H9 (cell line): ENCODE data around the gene EEF1G. TPM values are rescaled to one million over a fixed set of nuclear protein-coding genes. Genes with fewer than 3 reads are reported as not detected.
A peak's percentile ranks its signal among the peaks of the same experiment; 100 is the strongest.

ENCODE experiments used
- DNase-seq: peaks from one replicate; pipeline ENCODE4 v3.0.0-alpha.2; 2017
- H2AFZ ChIP-seq: one replicate; pipeline ENCODE4 v1.6.1; 2013; ENCODE audit warnings: mild to moderate bottlenecking, low read length, control low read depth, moderate library complexity
- H2AK5ac ChIP-seq: 2 replicates; pipeline ENCODE4 v1.6.1; 2013; ENCODE audit warnings: low read length, control low read depth, mixed read lengths; ENCODE audit not compliant: insufficient read length
- H2BK120ac ChIP-seq: one replicate; pipeline ENCODE4 v1.6.1; 2013; ENCODE audit warnings: low read depth, mild to moderate bottlenecking, low read length, control low read depth, inconsistent platforms; ENCODE audit not compliant: poor library complexity, severe bottlenecking
- H2BK12ac ChIP-seq: 2 replicates; pipeline ENCODE4 v1.6.1; 2013; ENCODE audit warnings: low read length, control low read depth, mixed read lengths, low read depth; ENCODE audit not compliant: insufficient read length
- H2BK15ac ChIP-seq: 2 replicates; pipeline ENCODE4 v1.6.1; 2013; ENCODE audit warnings: low read depth, low read length, control low read depth
- H2BK20ac ChIP-seq: one replicate; pipeline ENCODE4 v1.6.1; 2013; ENCODE audit warnings: low read depth, mild to moderate bottlenecking, low read length, control low read depth, inconsistent platforms; ENCODE audit not compliant: poor library complexity, severe bottlenecking
- H2BK5ac ChIP-seq: 2 replicates; pipeline ENCODE4 v1.6.1; 2013; ENCODE audit warnings: low read length, control low read depth, mixed read lengths; ENCODE audit not compliant: insufficient read length
- H3K14ac ChIP-seq: 2 replicates; pipeline ENCODE4 v1.6.1; 2013; ENCODE audit warnings: low read length, control low read depth; ENCODE audit not compliant: insufficient read depth
- H3K18ac ChIP-seq: 2 replicates; pipeline ENCODE4 v1.6.1; 2013; ENCODE audit warnings: low read depth, mild to moderate bottlenecking, mixed read lengths, low read length, control low read depth; ENCODE audit not compliant: insufficient read length
- H3K23ac ChIP-seq: 2 replicates; pipeline ENCODE4 v1.6.1; 2013; ENCODE audit warnings: low read length, control low read depth, mixed read lengths, low read depth; ENCODE audit not compliant: insufficient read length
- H3K23me2 ChIP-seq: 2 replicates; pipeline ENCODE4 v1.6.1; 2013; ENCODE audit warnings: low read depth, mild to moderate bottlenecking, mixed read lengths, low read length, control low read depth; ENCODE audit not compliant: insufficient read length, poor library complexity, severe bottlenecking
- H3K27ac ChIP-seq: 2 replicates; pipeline ENCODE4 v1.5.1; 2013; ENCODE audit warnings: low read length, control low read depth, mixed read lengths, low read depth; ENCODE audit not compliant: insufficient read length
- H3K27me3 ChIP-seq: 2 replicates; pipeline ENCODE4 v1.6.1; 2013; ENCODE audit warnings: low read length, control low read depth, inconsistent platforms; ENCODE audit not compliant: insufficient read depth
- H3K4ac ChIP-seq: 2 replicates; pipeline ENCODE4 v1.6.1; 2013; ENCODE audit warnings: low read depth, mild to moderate bottlenecking, control low read depth, inconsistent platforms, low read length, moderate library complexity
- H3K4me1 ChIP-seq: 2 replicates; pipeline ENCODE4 v1.6.1; 2013; ENCODE audit warnings: low read length, control low read depth, inconsistent platforms; ENCODE audit not compliant: insufficient read depth
- H3K4me2 ChIP-seq: 2 replicates; pipeline ENCODE4 v1.6.1; 2013; ENCODE audit warnings: low read length, control low read depth, mixed read lengths; ENCODE audit not compliant: insufficient read length, insufficient read depth
- H3K56ac ChIP-seq: 2 replicates; pipeline ENCODE4 v1.6.1; 2013; ENCODE audit warnings: low read depth, mild to moderate bottlenecking, mixed read lengths, low read length, control low read depth; ENCODE audit not compliant: insufficient read length
- H3K79me1 ChIP-seq: 2 replicates; pipeline ENCODE4 v1.6.1; 2013; ENCODE audit warnings: low read depth, mild to moderate bottlenecking, moderate library complexity, low read length, control low read depth, inconsistent platforms; ENCODE audit not compliant: insufficient read depth, poor library complexity, severe bottlenecking
- H3K79me2 ChIP-seq: 2 replicates; pipeline ENCODE4 v1.6.1; 2013; ENCODE audit warnings: low read length, control low read depth, inconsistent platforms; ENCODE audit not compliant: insufficient read depth
- H3K9ac ChIP-seq: 2 replicates; pipeline ENCODE4 v1.6.1; 2013; ENCODE audit warnings: low read length, control low read depth, mixed read lengths; ENCODE audit not compliant: insufficient read length; ENCODE audit errors: extremely low read depth
- H3K9me3 ChIP-seq: one replicate; pipeline ENCODE4 v1.6.1; 2013; ENCODE audit warnings: low read depth, low read length, inconsistent platforms; ENCODE audit not compliant: control insufficient read depth
- H3T11ph ChIP-seq: one replicate; pipeline ENCODE4 v1.6.1; 2013; ENCODE audit warnings: mild to moderate bottlenecking, low read length, control low read depth, inconsistent platforms
- H4K20me1 ChIP-seq: one replicate; pipeline ENCODE4 v1.6.1; 2013; ENCODE audit not compliant: control insufficient read depth, insufficient read length, insufficient read depth
- H4K5ac ChIP-seq: 2 replicates; pipeline ENCODE4 v1.6.1; 2013; ENCODE audit warnings: low read depth, mild to moderate bottlenecking, mixed read lengths, low read length, control low read depth; ENCODE audit not compliant: insufficient read length
- H4K8ac ChIP-seq: replicated peaks from 2 replicates; pipeline ENCODE4 v1.6.1; 2013; ENCODE audit warnings: low read length, control low read depth, mixed read lengths, low read depth; ENCODE audit not compliant: insufficient read length
- H4K91ac ChIP-seq: 2 replicates; pipeline ENCODE4 v1.6.1; 2013; ENCODE audit warnings: low read depth, mild to moderate bottlenecking, moderate library complexity, mixed read lengths, low read length, control low read depth; ENCODE audit not compliant: insufficient read length
- H3K27ac Mint-ChIP-seq, 3 experiments: 2 replicates in 2 of 3; 3 replicates in 1 of 3; pipeline ENCODE4 v1.8.0; 2020 to 2021; ENCODE audit warnings: mixed read lengths in 3 of 3, mild to moderate bottlenecking in 1 of 3, moderate library complexity in 1 of 3
- H3K27me3 Mint-ChIP-seq: 2 replicates; pipeline ENCODE4 v1.8.0; 2021; ENCODE audit warnings: low read depth, mild to moderate bottlenecking, moderate library complexity, mixed read lengths
- H3K36me3 Mint-ChIP-seq, 3 experiments: 2 replicates in 2 of 3; 3 replicates in 1 of 3; pipeline ENCODE4 v1.8.0; 2020 to 2021; ENCODE audit warnings: low read depth in 3 of 3, mixed read lengths in 3 of 3; ENCODE audit not compliant: insufficient read depth in 1 of 3
- H3K4me1 Mint-ChIP-seq, 2 experiments: 2 replicates each; pipeline ENCODE4 v1.8.0; 2020; ENCODE audit warnings: mixed read lengths in 2 of 2
- H3K4me3 Mint-ChIP-seq, 2 experiments: 2 replicates in 1 of 2; 3 replicates in 1 of 2; pipeline ENCODE4 v1.8.0; 2020 to 2021; ENCODE audit warnings: mild to moderate bottlenecking in 2 of 2, mixed read lengths in 2 of 2, moderate library complexity in 1 of 2
- H3K9me3 Mint-ChIP-seq, 2 experiments: 2 replicates in 1 of 2; 3 replicates in 1 of 2; pipeline ENCODE4 v1.8.0; 2020; ENCODE audit warnings: mild to moderate bottlenecking in 2 of 2, mixed read lengths in 2 of 2, moderate library complexity in 1 of 2
- WGBS: extraction: QIAGEN DNeasy Blood & Tissue Kit; methylation state at CpG from one replicate; pipeline ENCODE4 v1.1.7; 2013; ENCODE audit warnings: missing lambda C conversion rate, low lambda C conversion rate, mixed read lengths; ENCODE audit not compliant: insufficient read length; ENCODE audit errors: extremely low coverage; 5-methylcytosine and 5-hydroxymethylcytosine counted together
- total RNA-seq: library from RNA; stranded (reverse); gene quantifications from 2 replicates; pipeline ENCODE4 v1.2.1, GENCODE V29; 2021
- TF ChIP-seq, protein P1 (sequence below): fragments of 200-600 bp; sonication (generic); conservative IDR thresholded peaks from 3 replicates; pipeline ENCODE4 v1.8.0; 2021; ENCODE audit warnings: antibody characterized with exemption, mild to moderate bottlenecking

Gene EEF1G
- total RNA-seq, 1 experiment from 2014 or later, result 1,790 TPM

DNA sequence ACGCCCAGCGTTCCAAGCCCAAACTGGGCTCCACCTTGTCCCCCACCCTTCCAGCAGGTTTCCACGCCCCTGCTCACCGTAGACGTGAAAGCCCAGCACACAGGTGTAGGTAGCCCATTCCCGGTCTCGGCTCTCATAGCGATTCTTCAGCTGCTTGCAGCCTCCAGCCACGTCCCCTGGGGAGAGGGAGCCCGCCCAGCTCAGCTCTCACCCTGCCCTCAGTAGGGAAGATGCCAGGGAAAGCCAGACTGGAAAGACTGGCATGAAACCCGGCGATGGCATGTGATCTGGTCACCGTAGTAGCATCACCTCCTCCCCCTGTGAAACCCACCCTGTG, 29.3 kb upstream of the EEF1G start:
- no peak overlapping the region for H3K18ac ChIP-seq
- H3K4me2 ChIP-seq, result peak overlapping the region; percentile 39
- peaks cover 8% of the 10 kb centered on the region for H3K4me1 ChIP-seq
- H3T11ph ChIP-seq, result no peak overlapping the region
- no peak overlapping the region for H3K4ac ChIP-seq
- Mint-ChIP-seq H3K4me3 (peak overlapping the region; percentile 90 to 93), H3K27me3 (peaks cover 34% of the 10 kb centered on the region), H3K27ac (no peak overlapping the region), H3K4me1 (peaks cover 52 to 74% of the 10 kb centered on the region in 2 experiments), H3K36me3 (peaks cover 32 to 43% (median 32%) of the 10 kb centered on the region in 3 experiments), H3K9me3 (no peaks in the 10 kb centered on the region)
- no peaks in the 10 kb centered on the region for H3K9me3 ChIP-seq
- no peak for DNase-seq
- H4K8ac ChIP-seq, result no peak overlapping the region
- H2AK5ac ChIP-seq, result no peak overlapping the region
- H2AFZ ChIP-seq, result no peak overlapping the region
- no peak overlapping the region for H3K23ac ChIP-seq
- H3K27me3 ChIP-seq, result peaks cover 12% of the 10 kb centered on the region; the same call in 1 of the 2 replicates
- H3K9ac ChIP-seq, result no peak overlapping the region
- TF ChIP-seq, protein P1, sequence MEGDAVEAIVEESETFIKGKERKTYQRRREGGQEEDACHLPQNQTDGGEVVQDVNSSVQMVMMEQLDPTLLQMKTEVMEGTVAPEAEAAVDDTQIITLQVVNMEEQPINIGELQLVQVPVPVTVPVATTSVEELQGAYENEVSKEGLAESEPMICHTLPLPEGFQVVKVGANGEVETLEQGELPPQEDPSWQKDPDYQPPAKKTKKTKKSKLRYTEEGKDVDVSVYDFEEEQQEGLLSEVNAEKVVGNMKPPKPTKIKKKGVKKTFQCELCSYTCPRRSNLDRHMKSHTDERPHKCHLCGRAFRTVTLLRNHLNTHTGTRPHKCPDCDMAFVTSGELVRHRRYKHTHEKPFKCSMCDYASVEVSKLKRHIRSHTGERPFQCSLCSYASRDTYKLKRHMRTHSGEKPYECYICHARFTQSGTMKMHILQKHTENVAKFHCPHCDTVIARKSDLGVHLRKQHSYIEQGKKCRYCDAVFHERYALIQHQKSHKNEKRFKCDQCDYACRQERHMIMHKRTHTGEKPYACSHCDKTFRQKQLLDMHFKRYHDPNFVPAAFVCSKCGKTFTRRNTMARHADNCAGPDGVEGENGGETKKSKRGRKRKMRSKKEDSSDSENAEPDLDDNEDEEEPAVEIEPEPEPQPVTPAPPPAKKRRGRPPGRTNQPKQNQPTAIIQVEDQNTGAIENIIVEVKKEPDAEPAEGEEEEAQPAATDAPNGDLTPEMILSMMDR, result no peak
- H3K56ac ChIP-seq, result no peak overlapping the region
- no peaks in the 10 kb centered on the region; the same call in 1 of the 2 replicates for H3K79me2 ChIP-seq
- WGBS, result no CpG with 5 or more reads among the region's 13 CpGs
- H2BK120ac ChIP-seq, result no peak overlapping the region
- peak overlapping the region; percentile 16; the same call in 1 of the 2 replicates for H3K14ac ChIP-seq
- H2BK20ac ChIP-seq, result no peak overlapping the region
- no peak overlapping the region for H4K91ac ChIP-seq
- peaks cover 2% of the 10 kb centered on the region for H4K20me1 ChIP-seq
- no peak overlapping the region for H3K27ac ChIP-seq
- H4K5ac ChIP-seq, result no peak overlapping the region
- no peak overlapping the region for H2BK12ac ChIP-seq
- H2BK15ac ChIP-seq, result no peak overlapping the region
- H3K23me2 ChIP-seq, result peaks cover 4% of the 10 kb centered on the region
- no peak overlapping the region for H2BK5ac ChIP-seq
- no peaks in the 10 kb centered on the region for H3K79me1 ChIP-seq
